ENCODE data around the gene SCN10A. TPM values are rescaled to one million over a fixed set of nuclear protein-coding genes. Genes with fewer than 3 reads are reported as not detected.

Gene SCN10A
- polyA plus RNA-seq, 1 donor: not detected

DNA sequence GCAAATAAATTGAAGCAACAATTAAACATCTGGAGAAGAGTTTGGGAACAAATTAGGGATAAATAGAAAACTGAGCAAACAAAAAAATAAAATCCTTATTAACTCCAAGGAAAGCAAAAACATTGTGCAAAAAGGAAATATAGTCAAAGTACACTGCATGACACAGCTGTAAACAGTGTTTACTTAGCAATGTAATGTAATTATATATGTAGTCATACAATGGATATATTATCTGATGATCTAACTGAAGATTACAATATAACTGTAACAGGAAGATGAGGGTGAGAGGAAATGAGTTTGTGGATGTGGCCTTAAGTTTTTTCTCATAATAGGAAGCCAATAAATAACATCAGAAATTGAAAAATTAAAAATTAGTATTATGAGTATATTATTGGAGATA lies 42.5 kb downstream of the SCN10A start:
- no peak for DNase-seq

DNA sequence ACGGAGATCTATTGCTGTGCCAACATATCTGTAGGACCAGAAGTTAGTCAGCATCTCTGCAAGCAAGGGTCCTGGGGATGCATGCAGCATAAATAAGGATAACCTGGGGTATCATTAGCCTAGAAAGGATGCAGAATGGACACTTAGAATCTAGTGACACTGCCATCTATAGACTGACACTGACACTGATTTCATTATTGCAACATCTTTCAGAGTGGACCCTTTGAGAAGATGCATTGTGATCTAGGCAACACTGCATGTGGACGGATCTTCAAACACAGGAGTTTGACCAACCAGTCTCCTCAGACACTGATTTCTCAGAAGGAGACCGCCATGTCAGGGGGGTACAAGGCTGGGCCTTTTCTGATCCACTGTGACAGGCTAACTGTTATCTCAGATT lies 52.4 kb downstream of the SCN10A start:
- DNase-seq: no peak

DNA sequence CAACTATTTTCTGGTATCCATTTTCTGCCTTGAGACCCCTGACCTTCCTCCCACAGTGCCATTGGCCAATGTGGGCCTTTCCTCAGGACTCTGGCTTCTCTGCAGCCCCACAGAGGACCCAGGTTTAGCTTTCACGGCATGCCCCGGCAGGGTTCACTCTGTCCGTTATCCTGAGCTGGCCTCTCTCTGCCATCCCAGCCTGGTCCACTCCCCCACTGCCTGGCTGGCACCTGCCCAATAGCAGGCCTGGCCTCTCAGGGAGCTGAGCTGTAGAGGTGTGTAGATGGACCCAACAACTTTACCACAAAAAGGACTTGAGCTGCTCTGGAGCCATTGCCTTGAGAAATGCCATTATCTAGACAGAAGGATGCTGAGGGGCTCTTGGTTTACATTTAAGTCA lies 57.5 kb downstream of the SCN10A start:
- no peak for DNase-seq

DNA sequence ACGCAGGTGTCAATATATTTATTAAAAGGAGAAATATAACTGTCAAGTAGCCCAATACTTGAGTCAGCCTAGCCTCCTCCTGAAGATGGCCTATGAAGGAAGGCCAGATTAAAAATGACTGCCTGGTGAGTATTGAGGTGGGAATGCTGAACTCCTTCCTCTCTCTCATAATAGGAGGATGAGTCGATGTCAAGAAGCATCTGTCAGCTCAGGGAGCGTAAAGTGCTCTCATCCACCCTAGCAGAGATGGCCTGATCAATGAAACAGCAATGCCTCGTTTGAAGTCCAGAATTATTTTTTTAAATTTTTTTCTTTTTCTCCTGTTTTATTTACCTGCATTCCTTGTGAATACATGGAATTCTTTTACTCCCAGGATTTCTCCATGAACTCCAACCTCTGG lies 58.3 kb downstream of the SCN10A start:
- DNase-seq: no peak

DNA sequence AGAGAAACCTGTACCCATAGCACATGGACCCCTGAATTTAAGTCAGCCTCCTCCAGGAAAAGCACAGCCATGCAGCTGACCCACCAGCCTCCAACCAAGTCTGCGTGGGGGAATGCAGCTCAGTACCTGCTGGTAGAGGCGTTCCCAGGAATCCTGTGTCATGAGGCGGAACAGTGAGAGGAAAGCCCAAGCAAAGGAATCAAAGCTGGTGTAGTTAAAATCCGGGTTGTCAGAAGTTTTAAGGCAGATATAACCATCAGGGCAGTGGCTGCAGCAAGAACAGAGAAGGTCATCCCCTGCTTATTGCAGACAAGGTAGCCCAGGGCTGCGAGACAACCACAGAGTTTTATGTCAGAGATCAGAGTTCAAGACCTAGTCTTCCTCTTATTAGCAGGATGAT lies 59.1 kb downstream of the SCN10A start:
- no peak for DNase-seq

DNA sequence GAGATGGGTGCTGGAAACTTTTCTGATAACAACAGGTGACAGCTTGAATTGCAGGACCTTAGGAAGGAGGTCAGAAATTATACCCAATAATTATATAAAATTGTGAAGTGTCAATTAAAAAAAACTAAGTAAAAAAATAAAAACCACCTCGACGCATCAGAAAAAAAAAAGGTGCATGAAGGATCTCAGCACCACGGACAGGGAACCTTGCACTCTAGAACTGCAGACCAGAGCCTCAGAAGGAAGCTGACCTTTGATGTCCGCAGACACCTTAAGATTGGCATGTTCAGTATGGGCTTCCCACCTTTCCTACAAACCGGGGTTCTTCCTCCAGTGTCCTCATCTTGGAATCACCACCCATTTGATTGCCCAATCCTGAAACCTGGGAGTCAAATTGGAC lies 60.9 kb downstream of the SCN10A start:
- DNase-seq: peak; percentile 13

DNA sequence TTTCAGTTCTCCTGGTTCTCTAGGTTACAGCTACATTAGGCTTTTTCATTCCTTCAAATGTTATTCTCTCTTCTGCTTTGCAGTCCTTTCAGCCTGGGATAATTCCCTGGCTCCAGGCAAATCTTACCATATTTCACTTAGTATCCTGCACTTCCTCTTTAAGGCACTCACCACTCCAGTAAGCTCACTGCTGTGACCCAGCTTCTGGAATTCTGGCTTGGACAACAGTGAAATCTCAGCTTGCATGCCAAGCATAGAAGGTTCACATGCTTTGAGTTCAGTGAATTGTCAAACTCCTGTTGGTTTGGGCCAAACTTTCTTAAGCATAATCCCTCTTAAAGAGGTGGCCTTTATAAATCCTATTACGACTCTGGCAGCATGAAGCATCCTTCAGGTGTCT lies 69.4 kb downstream of the SCN10A start:
- DNase-seq: no peak

DNA sequence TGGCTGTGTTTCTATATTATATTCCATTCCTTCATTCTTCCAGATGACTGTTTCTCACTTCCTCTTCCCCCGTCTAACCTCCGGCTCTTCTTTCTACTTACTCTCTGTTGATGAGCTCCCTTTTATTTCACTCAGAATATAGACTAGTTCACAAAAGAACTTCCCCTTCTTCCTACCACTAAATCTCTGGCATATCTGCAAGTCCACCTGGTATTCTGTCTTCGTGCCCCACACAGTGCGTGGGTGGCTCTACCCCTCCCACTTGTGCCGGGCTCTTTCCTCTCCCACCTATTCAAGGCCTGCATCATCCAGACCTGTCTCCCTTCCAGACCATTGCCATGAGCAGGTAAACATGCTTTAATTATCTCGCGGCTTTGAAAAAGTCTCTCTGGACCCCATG lies 73.0 kb downstream of the SCN10A start:
- DNase-seq: no peak

DNA sequence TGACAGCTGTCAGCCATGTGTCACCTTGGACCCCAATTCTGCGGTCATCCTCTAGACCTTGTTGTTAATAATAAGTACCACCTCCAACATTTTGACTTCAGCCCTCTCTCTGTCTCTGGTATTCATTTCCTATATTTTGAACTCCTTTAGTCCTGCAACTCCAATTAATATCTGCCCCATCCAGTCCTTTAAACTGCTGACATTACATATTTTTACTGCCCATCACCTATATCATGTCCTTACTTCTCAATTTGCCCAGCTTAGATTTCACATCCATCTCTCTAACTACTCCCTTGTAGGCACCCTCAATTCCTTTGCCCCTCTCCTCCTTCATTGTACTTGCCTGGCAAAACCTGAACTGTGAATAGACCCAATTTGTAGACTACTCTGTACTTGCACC lies 73.5 kb downstream of the SCN10A start:
- DNase-seq: no peak

DNA sequence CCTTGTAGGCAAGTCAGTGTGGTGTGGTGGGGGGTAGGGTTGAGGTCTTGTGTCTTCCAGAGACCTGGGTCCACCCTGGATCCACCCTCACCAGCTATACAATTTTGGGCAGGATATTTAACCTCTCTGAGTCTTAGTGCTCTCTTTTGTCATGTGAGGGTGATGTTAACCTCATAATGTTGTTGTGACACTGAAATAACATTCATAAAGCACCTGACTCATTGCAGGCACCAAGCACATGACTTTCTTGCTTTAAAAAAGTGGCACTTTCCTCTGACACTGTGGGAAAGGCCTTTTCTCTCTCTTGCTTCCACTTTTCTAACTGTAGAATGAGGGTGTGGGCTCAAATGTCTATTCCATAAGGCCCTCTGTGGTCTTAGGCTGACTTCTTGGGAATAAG lies 75.5 kb downstream of the SCN10A start:
- DNase-seq: no peak

DNA sequence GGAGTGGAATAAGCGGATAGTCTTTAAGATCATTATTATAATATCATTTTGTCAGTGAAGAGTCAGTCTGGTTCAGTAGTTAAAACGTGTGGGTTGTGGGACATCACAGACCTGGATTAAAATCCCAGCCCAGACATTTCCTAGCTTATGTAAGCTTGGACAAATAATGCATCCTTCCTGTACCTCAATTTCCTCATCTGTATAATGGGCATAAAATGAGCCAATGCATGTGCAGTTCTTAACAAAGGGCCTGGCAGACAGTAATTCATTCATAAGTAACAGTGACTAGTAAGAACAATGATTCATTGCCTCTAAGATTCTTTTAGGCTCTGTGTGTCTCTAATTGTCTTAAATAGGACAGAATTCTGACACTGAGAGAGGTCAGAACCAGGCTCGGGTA lies 76.1 kb downstream of the SCN10A start:
- no peak for DNase-seq

DNA sequence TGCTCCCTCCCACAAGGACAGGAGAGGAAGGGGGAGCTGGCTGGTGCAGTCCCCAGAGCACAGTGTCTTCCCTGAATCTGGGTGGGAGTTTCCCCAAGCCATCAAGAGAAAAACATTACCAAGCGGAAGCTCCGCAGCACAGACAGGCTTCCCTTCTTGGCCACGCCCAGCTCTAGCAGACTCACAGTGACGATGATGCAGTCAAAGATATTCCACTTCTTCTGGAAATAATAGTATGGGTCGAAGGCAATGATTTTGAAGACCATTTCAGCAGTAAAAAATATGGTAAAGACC lies 76.7 kb downstream of the SCN10A start:
- DNase-seq: no peak

DNA sequence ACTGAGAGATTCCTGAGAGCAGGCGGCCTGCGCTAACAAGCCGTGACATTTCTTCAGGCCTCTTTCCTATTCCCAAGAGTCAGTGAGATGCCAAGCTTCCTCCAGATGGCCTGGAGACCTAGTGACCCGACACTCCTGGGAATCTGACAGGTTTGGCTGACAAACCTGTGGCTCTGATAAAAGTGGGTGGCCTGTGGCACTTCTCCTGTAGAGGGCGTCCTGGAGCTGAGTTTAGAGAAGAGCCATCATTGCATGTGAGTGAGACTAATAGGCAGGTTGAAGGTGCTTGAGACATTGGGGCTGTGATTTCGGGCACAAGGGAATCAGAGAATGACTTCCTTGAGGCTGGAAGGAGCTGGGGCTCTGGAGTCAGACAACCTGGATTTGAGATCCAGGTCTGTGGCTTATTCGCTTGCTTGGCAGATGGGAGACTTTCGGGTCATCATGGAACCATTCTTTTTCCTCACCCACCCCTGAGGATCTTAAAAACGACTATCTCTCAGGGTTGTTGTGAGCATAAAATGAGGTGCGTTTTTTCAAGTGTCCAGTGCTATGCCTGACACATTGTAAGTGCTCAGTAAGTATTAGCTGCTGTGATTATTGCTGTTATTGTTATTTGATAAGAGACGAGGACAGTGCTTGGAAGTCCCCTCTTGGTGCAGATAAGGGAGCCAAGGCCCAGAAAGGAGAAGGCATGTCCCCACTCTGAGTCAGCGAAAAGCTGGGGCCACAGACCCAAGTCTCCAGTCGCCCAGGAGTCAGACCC lies 77.2 kb downstream of the SCN10A start:
- peak; percentile 3 for DNase-seq

DNA sequence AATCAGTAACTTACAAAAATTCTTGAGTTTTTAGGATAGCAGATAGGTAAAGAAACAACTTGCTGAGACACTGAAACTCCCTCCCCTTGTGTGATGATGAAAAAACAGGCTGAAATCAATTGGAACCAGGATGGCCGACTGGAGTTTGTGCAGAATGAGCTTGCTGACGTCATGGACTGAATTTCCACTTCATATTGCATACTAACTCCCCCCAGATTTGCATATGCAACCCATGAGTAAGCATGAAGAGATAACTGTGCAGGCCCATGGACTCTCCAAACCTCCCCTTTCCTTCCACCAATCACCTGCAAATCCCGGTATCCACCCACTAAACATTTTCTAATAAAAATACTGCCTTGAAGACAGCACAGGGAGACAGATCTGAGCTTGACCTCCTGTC lies 84.5 kb downstream of the SCN10A start:
- no peak for DNase-seq

DNA sequence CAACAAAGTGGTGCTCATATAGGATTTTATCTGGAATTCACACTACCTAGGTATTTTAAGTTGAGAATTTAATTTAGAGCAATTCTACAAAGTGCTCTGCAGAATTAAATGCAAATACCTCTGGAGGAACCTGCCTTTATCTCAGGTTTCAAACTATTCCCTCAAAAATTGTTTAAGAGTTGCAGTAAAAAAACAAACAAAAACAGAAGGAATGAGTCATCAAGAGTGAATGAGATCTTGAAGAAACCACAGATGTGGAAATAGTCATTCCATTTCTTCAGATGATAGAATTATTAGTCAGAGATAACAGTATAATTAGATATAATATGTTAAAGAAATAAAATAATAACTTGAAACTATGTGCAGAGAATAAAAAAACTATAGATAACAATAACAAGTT lies 85.7 kb downstream of the SCN10A start:
- DNase-seq: no peak

DNA sequence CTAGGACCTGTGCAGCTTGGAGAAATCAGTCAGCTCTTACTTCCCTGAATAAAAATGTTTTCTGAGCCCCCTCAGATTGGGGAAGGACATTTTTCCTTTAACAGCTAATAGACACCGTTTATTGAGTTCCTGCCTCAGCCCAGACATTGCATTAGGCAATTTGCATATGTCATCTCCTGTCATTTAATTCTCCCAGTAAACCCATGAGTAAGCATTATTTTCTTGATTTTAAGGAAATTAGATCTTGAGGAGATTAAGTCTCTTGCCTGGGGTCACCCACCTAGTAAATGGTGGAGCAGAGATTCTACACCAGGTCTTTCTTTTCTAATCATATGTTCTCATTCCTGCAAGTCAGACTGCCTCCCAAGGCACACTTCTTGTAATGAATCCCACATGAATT lies 88.0 kb downstream of the SCN10A start:
- DNase-seq: no peak

DNA sequence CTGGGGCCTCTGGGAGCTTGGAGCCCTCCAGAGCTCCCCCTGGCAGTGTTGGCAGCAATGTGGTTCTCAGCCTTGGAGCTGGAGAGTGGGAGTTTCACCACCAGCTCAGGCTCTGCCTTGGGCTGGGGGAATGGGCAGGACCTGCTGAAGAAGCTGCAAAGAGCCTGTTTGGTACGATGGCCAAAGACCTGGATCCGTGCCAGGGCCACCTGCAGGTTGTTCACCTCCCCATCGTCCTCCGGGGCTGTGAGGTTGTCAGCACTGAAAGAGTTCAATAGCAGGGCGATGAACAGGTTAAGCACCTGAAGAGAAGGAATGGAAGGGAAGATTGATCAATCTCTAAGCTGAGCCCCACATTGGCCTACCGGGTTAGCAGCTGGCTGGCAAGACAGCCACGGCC lies 89.3 kb downstream of the SCN10A start:
- DNase-seq: no peak

DNA sequence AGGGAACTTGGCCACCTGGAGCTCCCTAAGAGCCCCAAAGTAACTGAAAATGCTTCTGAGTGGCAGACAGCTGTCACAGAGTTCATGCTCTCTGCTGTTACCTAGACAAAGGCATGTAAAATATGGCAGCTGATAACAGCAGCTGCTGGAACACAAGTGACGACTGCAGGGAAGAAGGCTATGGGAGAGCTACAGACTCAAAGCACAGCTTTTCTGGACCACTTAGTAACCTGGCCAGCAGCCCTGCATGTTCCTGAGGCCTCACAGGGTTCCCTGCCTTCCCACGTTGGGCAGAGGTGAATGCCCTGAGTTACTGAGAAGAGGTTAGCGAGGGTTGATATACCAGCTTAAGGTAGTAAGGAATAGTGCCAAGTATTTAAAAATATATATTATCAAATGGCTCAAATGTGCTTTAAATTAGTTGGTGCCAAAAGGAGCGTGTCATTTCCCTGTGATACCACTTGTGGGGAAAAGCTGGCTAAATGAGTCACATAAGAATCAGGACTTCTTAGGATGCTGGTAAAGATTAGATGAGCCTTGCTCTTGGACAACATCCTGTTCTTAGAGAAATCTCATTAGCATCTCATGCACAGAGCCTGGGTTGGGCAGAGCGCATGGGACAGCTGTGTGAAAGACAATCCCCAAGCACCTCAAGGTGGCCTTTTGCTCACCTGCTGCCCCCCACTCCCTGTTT lies 90.1 kb downstream of the SCN10A start:
- DNase-seq: no peak

DNA sequence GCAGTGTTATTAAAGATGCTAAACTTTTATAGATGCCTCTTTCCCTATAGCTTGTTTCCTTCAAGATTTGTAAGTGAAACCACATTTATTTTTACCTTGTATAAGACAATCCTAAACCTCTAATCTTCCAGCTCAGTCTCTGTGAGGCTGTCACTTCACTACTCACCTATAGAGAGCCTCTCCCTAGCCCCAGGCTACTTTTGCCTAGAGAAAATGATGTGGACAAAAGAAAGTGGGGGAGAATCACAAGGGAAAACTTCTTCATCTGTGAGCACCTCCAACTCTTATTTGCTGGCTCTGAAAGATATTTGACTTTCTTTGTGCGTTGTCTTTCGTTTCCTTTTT lies 91.7 kb downstream of the SCN10A start:
- DNase-seq: no peak

DNA sequence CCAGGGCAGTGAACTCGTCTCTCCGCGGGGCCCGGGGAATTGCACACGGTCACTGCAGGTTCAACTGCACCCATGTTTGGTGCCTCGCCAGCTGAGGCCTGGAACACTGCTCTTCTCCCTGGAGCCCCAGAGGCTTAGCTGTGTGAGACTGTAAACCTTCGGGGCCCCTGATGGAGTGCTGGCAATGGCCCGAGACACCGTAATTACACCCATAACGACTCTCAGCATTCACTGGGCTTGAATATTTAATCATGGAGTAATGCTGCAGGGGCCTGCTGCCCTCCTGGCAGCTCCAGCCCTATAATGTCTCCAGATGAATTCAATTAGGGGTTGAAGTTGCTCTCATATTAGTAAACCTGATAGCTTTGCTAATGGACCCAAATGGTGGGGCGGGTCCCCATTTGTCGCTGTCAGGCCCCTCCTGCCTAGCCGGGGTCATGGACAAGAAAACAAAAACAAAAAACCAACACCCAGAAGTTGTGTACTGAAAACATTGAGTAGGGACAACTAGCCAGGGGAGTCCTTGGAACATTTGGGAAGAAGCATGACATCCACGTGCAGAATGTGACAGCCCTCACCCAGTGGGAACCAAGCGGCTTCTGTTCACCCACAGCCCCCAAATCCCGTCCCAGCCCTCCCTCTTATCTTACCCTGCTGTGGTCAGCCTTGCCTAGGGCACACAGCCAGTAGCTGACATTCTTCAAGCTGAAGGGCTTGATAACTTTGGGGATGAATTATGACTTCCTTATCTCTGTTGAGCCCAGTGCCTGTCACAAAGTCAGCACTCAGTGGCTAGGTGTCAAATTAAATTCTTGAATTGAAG lies 92.2 kb downstream of the SCN10A start:
- no peak for DNase-seq

DNA sequence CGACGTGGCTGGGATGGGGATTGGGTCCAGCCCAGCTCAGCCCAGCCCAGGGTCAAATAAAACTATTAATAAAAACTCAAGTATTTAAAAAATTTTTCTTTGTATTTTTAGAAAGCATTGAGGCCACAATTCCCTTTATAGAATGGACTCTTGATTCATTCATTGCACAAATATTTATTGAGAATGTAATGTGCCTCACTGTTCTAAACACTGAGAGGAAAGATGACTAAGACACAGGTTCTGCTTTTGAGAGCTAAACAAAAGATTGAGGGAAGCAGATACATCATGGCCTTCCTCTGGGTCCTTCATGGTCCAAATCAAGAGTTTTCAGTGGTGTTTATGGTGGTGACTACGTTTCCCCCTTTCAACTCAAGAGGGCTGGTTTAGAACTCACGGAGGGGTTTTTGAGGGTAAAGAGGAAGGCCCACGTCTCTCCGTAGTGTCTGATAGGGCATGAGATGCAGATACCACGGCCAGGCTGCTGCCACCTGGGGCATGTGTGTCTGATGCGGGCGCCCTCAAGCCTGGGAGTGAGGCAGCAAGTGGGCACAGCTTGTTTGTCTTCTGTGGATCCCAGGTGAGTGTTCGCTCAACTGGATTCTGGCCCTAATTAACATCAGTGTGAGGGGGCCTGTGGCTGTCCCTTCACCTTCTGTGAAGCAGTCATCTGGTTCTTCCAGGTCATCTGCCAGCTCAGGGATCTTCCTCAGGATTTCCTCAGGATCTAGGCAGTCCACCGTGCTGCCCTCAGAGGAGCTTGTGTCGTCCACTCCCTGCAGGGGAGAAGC lies 93.0 kb downstream of the SCN10A start:
- DNase-seq: no peak

DNA sequence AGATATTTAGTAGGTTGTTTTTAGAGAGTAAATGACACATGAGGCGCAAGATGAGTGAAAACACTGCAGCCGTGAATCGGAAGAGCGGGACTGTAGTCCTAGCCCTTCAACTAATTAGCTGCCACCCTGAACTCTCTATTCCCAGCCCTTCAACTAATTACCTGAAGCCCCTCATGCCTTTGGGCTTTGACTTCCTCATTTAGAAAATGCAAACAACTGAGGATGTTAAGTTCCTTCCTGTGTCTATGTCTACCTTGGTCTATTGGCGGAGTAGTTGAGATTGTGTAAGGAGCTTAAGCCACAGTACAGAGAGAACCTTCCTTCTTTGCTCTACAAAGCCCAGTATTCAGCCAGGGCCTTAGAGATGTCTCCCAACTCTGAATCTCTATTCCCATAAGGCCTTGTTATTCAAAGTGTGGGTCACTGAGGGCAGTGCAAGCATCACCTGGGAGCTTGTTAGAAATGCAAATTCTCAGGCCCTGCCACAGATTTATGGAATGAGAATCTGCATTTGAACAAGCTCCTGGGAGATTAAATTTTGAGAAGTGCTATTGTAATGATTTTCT lies 94.7 kb downstream of the SCN10A start:
- no peak for DNase-seq
